T47D (cell line): Measurements from ENCODE around the gene POLR1G.
A peak's percentile ranks its signal among the peaks of the same experiment; 100 is the strongest.
"Not testable (repeated sequence)": the region's sequence is repeated elsewhere in the genome, so short reads cannot be mapped to it uniquely, and the experiment has no call there.

Source experiments
- DNase-seq, 2 experiments: peaks; one replicate each; pipeline versions ENCODE4 v3.0.0 to v3.0.0-alpha.2; 2011 to 2012; ENCODE audit warnings: low read depth in 1 of 2, low spot score in 1 of 2
- JUND ChIP-seq: IDR thresholded peaks from 2 replicates; pipeline ENCODE4 v1.6.1; 2012; ENCODE audit warnings: low read depth
- in situ Hi-C: cut with HindIII; loops from 2 replicates; pipeline ENCODE4 v1.10.0; 2016; ENCODE audit warnings: low sequenced_read_pairs, low pct_unique_long_range_greater_than_20kb

Gene POLR1G

DNA sequence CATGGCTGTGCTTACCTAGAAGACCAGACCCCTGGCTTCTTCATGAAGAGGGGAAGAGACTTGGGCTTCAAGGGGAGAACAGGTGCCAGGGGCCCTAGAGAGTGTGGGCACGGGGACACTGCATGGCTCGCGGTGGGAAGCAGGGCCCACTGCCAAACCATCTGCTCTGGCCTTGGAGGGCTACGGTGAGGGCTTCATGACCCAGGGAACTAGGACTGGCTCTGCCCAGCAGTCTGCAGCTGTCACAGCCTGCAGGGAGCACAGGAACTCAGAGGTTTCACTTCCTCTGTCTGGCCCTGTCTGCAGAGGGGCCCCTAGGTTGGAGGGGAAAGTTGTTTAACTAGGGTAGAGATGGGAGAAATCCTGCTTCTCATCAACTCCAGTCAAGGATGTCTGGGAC, 13.0 kb downstream of the POLR1G start:
- in situ Hi-C loops: no loop called here
- TF ChIP-seq JUND: no peak
- no peak for DNase-seq

DNA sequence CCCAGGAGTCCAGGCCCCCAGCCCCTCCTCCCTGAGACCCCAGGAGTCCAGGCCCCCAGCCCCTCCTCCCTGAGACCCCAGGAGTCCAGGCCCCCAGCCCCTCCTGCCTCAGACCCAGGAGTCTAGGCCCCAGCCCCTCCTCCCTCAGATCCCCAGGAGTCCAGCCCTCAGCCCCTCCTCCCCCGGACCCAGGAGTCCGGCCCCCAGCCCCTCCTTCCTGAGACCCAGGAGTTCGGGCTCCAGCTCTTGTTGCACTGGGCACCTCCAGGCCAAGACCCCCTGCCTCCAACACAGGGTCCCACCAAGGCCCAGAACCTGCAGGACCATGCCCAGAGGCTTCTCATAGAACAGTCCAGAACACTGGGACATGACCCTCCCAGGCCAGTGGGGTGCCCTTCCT, 13.5 kb downstream of the POLR1G start:
- in situ Hi-C loops: no loop called here
- TF ChIP-seq JUND: no peak
- DNase-seq: no peak

DNA sequence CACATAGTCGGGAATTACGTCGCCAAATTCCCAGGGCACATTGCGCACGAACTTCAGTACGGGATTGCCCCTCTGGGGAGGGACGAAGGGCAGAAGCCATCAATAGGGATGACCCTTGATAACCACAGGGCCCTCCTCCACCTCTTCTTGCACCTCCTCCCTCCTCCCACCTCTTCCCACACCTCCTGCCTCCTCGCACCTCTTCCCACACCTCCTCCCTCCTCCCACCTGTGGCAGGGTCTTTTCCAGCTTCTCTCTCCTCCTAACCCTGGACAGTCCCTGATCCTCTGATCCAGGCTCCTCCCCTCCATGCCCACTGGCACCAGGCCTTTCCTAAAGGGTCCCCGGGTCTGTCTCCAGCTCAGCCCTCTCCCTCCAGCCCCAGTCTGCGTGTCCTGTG, 13.9 kb downstream of the POLR1G start:
- in situ Hi-C loops: no loop called here
- DNase-seq: no peak
- TF ChIP-seq JUND: no peak

DNA sequence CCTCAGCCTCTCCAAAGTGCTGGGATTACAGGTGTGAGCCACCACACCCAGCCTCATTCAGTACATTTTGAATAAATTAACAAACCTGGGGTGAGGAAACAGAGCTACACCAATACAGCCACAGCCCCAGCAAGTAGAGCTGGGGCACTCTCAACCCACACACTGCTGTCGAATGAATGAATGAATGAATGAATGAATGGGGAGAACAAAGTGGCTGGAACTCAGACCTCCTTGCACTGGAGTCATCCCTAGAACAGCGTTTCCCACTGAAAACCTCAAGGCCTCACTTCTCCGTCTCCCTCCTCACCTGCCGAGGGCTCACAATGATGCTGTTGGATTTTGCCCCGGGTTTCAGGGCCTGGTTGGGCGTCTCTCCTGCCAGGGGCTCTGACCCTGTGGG, 14.4 kb downstream of the POLR1G start:
- no peak for TF ChIP-seq JUND
- DNase-seq: no peak
- in situ Hi-C loops: no loop called here

DNA sequence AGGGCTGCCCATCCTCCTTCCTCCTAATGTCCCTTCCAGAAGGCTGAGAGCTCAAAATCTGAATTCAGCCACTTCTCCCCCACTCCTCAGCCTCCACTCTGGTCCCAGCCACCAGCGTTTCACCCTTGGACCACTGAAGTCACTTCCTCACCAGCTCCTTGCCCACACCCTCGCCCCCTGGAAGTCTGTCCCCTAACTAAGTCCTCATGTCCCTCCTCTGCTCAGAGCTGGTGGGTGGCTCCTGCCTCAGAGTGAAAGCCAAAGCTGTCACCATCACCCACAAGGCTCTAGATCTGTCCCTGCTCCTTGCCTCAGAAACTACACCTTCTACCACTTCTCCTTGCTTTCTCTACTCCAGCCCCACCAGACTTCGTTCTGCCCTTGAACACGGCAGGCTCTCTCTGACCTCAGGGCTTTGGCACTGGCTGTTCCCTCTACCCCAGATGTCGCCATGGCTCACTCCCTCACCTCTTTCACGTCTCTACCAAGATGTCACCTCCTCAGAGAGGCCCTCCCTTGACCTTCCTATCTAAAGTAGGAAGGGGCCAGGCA, 15.6 kb downstream of the POLR1G start:
- in situ Hi-C loops: no loop called here
- TF ChIP-seq JUND: no peak
- DNase-seq: no peak

DNA sequence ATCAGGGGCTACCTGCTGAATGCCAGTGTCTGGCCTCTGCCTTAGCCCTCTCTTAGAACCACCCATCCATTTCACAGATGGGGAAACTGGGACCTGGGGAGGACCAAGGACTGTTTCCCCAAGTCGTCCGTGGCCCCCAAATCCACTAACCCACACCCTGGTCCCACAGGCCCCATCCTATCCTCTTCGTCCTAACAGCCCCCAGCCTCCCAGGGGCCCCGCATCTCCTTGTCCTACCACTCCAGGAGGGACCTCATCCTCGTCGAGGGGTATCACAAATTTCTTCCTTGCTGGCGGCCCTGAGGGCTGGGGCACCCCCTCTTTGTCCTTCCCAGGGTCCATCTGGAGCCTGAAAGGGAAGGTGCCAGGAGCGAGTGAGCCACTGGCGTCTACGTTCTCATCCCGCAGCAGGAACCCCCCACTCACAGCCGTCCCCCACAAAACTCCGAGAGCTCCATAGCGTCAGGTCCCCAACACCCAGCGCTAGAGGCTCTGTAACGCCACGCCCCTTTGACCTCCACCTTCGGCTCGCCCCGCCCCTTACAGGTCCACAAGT, 16.7 kb downstream of the POLR1G start:
- no peak for TF ChIP-seq JUND

GRCh38 chr19:45423589-45424190, 17.2 kb downstream of the POLR1G start, which contains the start of gene ERCC1:
ERCC1 (minus strand) TSS chr19:45423917; CDS start chr19:45423374, 543 bp downstream.
- peak; percentile 85 to 98 for DNase-seq
- in situ Hi-C loops: no loop called here
- no peak for TF ChIP-seq JUND

More for the DNA sequence above, 16.7 kb downstream of the POLR1G start:
- in situ Hi-C loops: no loop called here
- DNase-seq: no peak

- TF ChIP-seq JUND: no peak
- in situ Hi-C loops: no loop called here
- DNase-seq: no peak
These were observed 18.0 kb downstream of the POLR1G start for GRCh38 chr19:45424191-45425058.

- TF ChIP-seq JUND: no peak
- DNase-seq: no peak
- in situ Hi-C loops: no loop called here
These were observed 22.2 kb downstream of the POLR1G start for GRCh38 chr19:45428384-45429231.

DNA sequence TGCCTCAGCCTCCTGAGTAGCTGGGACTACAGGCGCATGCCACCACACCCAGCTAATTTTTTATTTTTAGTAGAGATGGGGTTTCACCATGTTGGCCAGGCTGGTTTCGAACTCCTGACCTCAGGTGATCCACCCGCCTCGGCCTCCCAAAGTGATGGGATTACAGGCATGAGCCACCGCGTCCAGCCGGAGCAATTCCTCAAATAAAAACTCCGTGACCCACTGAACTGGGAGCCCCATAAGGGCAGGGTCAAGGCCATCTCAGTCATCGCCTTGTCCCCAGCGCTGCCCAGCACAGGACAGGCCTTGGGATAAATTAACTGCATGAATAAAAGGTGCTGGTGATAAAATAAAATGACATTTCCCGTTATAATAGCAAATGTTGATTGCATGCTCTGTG, 23.5 kb downstream of the POLR1G start:
- DNase-seq, in situ Hi-C loops: not testable (repeated sequence)

DNA sequence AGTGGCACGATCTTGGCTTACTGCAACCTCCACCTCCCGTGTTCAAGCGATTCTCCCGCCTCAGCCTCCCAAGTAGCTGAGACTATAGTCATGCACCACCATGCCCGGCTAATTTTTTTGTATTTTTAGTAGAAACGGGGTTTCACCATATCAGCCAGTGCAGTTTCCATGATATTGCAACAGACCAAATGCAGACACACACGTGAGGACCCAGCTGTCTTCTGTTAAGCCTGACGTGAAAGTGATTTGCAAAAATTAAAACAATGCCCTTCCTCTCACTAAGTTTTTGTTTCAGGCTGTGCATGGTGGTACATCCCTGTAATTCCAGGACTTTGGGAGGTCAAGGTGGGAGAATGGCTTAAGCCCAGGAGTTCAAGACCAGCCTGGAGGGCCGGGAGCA, 24.6 kb downstream of the POLR1G start:
- in situ Hi-C loops, DNase-seq: not testable (repeated sequence)

- DNase-seq, in situ Hi-C loops: not testable (repeated sequence)
These were observed 26.1 kb downstream of the POLR1G start for GRCh38 chr19:45432543-45432942.
